SK-N-SH (cell line): ENCODE measurements around the gene RAB6B. TPM values are rescaled to one million over a fixed set of nuclear protein-coding genes. Genes with fewer than 3 reads are reported as not detected.

Source experiments
- CTCF ChIA-PET: fragments of 300-600, 350-600 bp; formaldehyde crosslinking; extraction: SDS; loops from one replicate; lab custom pipeline; 2021; lab: Yijun Ruan, JAX
- POLR2A ChIA-PET: fragments of 350-600 bp; sonication (Branson Sonifier 250); formaldehyde crosslinking; extraction: SDS; loops from one replicate; lab custom pipeline; 2020; ENCODE audit warnings: antibody characterized with exemption, inconsistent platforms; lab: Yijun Ruan, JAX
- DNase-seq: peaks from one replicate; pipeline ENCODE4 v3.0.0; 2012
- H2AFZ ChIP-seq: fragments of 200-600 bp; sonication (generic); 2 replicates; pipeline ENCODE4 v1.8.1; 2016; ENCODE audit warnings: antibody characterized with exemption, mild to moderate bottlenecking, low read depth
- H3F3A ChIP-seq: fragments of 200-600 bp; sonication (generic); replicated peaks from 2 replicates; pipeline ENCODE3; 2016; ENCODE audit warnings: antibody characterized with exemption, mild to moderate bottlenecking; ENCODE audit not compliant: insufficient read depth
- H3K27ac ChIP-seq, 2 experiments: fragments of 200-500 bp in 1 of 2; fragments of 200-600 bp in 1 of 2; sonication (Bioruptor generic) in 1 of 2; sonication (generic), shearing (Covaris generic) in 1 of 2; 2 replicates each; pipeline versions ENCODE4 v1.5.1 to v1.6.1; 2014 to 2016; ENCODE audit warnings: low read depth in 2 of 2, inconsistent platforms in 1 of 2, low read length in 1 of 2, mild to moderate bottlenecking in 1 of 2, mixed read lengths in 1 of 2
- H3K27me3 ChIP-seq: fragments of 200-600 bp; sonication (generic), shearing (Covaris generic); 2 replicates; pipeline ENCODE4 v1.6.1; 2016; ENCODE audit warnings: mixed run types; ENCODE audit not compliant: insufficient read depth
- H3K36me3 ChIP-seq, 2 experiments: fragments of 200-500 bp in 1 of 2; fragments of 200-600 bp in 1 of 2; sonication (Bioruptor generic) in 1 of 2; sonication (generic) in 1 of 2; replicated peaks in 1 of 2; 2 replicates each; pipeline versions ENCODE3 to v1.5.1; 2014 to 2016; ENCODE audit warnings: low read length in 1 of 2, mild to moderate bottlenecking in 1 of 2; ENCODE audit not compliant: insufficient read depth in 2 of 2, control insufficient read depth in 1 of 2
- H3K4me1 ChIP-seq, 2 experiments: fragments of 200-500 bp in 1 of 2; fragments of 200-600 bp in 1 of 2; sonication (Bioruptor generic) in 1 of 2; sonication (generic), shearing (Covaris generic) in 1 of 2; 2 replicates each; pipeline versions ENCODE4 v1.5.1 to v1.6.1; 2014 to 2016; ENCODE audit warnings: low read depth in 1 of 2, low read length in 1 of 2, mixed run types in 1 of 2; ENCODE audit not compliant: insufficient read depth in 2 of 2, control insufficient read depth in 1 of 2
- H3K4me2 ChIP-seq: fragments of 200-600 bp; sonication (generic), shearing (Covaris generic); 2 replicates; pipeline ENCODE4 v1.6.1; 2017; ENCODE audit warnings: mixed run types
- H3K4me3 ChIP-seq, 2 experiments: fragments of 200-500 bp in 1 of 2; fragments of 200-600 bp in 1 of 2; sonication (Bioruptor generic) in 1 of 2; sonication (generic), shearing (Covaris generic) in 1 of 2; 2 replicates each; pipeline versions ENCODE4 v1.5.1 to v1.8.1; 2014 to 2016; ENCODE audit warnings: low read depth in 2 of 2, inconsistent platforms in 1 of 2, low read length in 1 of 2, mild to moderate bottlenecking in 1 of 2, mixed read lengths in 1 of 2, moderate library complexity in 1 of 2
- H3K79me2 ChIP-seq: fragments of 200-600 bp; sonication (generic); 2 replicates; pipeline ENCODE4 v1.8.1; 2017; ENCODE audit warnings: mild to moderate bottlenecking; ENCODE audit not compliant: insufficient read depth
- H3K9ac ChIP-seq: fragments of 200-600 bp; sonication (generic); 2 replicates; pipeline ENCODE4 v1.6.1; 2017; ENCODE audit warnings: mixed run types
- H3K9me2 ChIP-seq: fragments of 200-600 bp; sonication (generic); 2 replicates; pipeline ENCODE4 v1.6.1; 2017; ENCODE audit warnings: mixed run types
- H3K9me3 ChIP-seq: fragments of 200-600 bp; sonication (generic); 2 replicates; pipeline ENCODE4 v1.6.1; 2017; ENCODE audit warnings: mixed run types, mild to moderate bottlenecking, moderate library complexity
- H4K20me1 ChIP-seq: fragments of 200-600 bp; sonication (generic); 2 replicates; pipeline ENCODE4 v1.6.1; 2017; ENCODE audit warnings: mild to moderate bottlenecking, mixed run types; ENCODE audit not compliant: insufficient read depth
- CHD2 ChIP-seq: fragments of 150-350 bp; IDR thresholded peaks from 2 replicates; pipeline ENCODE4 v1.6.1; 2018; ENCODE audit warnings: low read length; ENCODE audit not compliant: partially characterized antibody
- ELF1 ChIP-seq: IDR thresholded peaks from 2 replicates; pipeline ENCODE4 v1.4.0; 2012
- EP300 ChIP-seq, 2 experiments: IDR thresholded peaks; 2 replicates each; pipeline versions ENCODE4 v1.4.0 to v1.6.1; 2012; ENCODE audit warnings: borderline replicate concordance in 1 of 2, low read depth in 1 of 2, low read length in 1 of 2
- FOSL2 ChIP-seq: IDR thresholded peaks from 2 replicates; pipeline ENCODE4 v1.4.0; 2012; ENCODE audit warnings: low read depth, mild to moderate bottlenecking, moderate library complexity, borderline replicate concordance
- FOXJ3 ChIP-seq: sonication (generic); formaldehyde crosslinking; IDR thresholded peaks from 2 replicates; pipeline ENCODE4 v1.5.1; 2020; ENCODE audit warnings: mild to moderate bottlenecking, missing genetic modification reagents
- FOXM1 ChIP-seq: IDR thresholded peaks from 2 replicates; pipeline ENCODE4 v1.4.0; 2012; ENCODE audit warnings: low read depth, mild to moderate bottlenecking
- RCOR1 ChIP-seq: fragments of 150-350 bp; IDR thresholded peaks from 2 replicates; pipeline ENCODE4 v1.6.1; 2017; ENCODE audit warnings: antibody characterized with exemption, low read length
- RFX5 ChIP-seq: IDR thresholded peaks from 2 replicates; pipeline ENCODE4 v1.6.1; 2012; ENCODE audit warnings: mild to moderate bottlenecking, improper control_type of control experiment, low read length
- SIN3A ChIP-seq: IDR thresholded peaks from 2 replicates; pipeline ENCODE4 v1.6.1; 2012; ENCODE audit warnings: low read depth, mild to moderate bottlenecking, low read length, moderate library complexity, borderline replicate concordance
- TAF1 ChIP-seq: IDR thresholded peaks from 2 replicates; pipeline ENCODE4 v1.6.1; 2012; ENCODE audit warnings: low read depth, mild to moderate bottlenecking, low read length, moderate library complexity, borderline replicate concordance
- USF2 ChIP-seq: fragments of 150-350 bp; IDR thresholded peaks from 2 replicates; pipeline ENCODE4 v1.6.1; 2017; ENCODE audit warnings: antibody characterized with exemption, low read length, low read depth, borderline replicate concordance
- WGBS: methylation state at CpG from one replicate; pipeline ENCODE4 v1.1.6; 2017; ENCODE audit warnings: low lambda C conversion rate; 5-methylcytosine and 5-hydroxymethylcytosine counted together
- polyA plus RNA-seq, 3 experiments: library from polyadenylated mRNA; depleted of rRNA; stranded (reverse); fragments of >200 nt; gene quantifications; 2 replicates each; pipeline ENCODE4 v1.2.3, GENCODE V29; 2012
- TF ChIP-seq, protein P1 (sequence below): IDR thresholded peaks from 2 replicates; pipeline ENCODE4; 2012
- TF ChIP-seq, protein P2 (sequence below): IDR thresholded peaks from 2 replicates; pipeline ENCODE4 v1.4.0; 2012; ENCODE audit warnings: low read depth, borderline replicate concordance
- TF ChIP-seq, protein P3 (sequence below): fragments of 200-600 bp; sonication (generic); IDR thresholded peaks from 2 replicates; pipeline ENCODE4 v1.6.1; 2017; ENCODE audit warnings: antibody characterized with exemption, mild to moderate bottlenecking, moderate library complexity
- TF ChIP-seq, protein P4 (sequence below): IDR thresholded peaks from 2 replicates; pipeline ENCODE4 v1.4.0; 2012; ENCODE audit warnings: low read depth, borderline replicate concordance

RAB6B gene
- polyA plus RNA-seq, 1 of the 3 experiments (the other 2 are of a cell fraction), result 9.3 TPM

- ChIA-PET CTCF (interaction anchor here (1.9 kb wide), 1 partner anchor 380 kb away, joined by 6 read pairs; no protein-coding TSS in a partner anchor), POLR2A (no interaction called here)
- Histone ChIP-seq H3F3A (no peaks in the 10 kb centered on the region), H2AFZ (no peak overlapping the region), H3K4me1 (no peaks in the 10 kb centered on the region; a peak in 1 of 4 replicates), H3K4me2 (no peak overlapping the region), H3K9ac (no peak overlapping the region), H3K79me2 (no peaks in the 10 kb centered on the region), H4K20me1 (no peaks in the 10 kb centered on the region), H3K27me3 (no peaks in the 10 kb centered on the region), H3K27ac (no peak overlapping the region), H3K4me3 (no peak overlapping the region), H3K9me3 (no peaks in the 10 kb centered on the region), H3K9me2 (no peaks in the 10 kb centered on the region), H3K36me3 (no peaks in the 10 kb centered on the region)
- TF ChIP-seq, protein P1, sequence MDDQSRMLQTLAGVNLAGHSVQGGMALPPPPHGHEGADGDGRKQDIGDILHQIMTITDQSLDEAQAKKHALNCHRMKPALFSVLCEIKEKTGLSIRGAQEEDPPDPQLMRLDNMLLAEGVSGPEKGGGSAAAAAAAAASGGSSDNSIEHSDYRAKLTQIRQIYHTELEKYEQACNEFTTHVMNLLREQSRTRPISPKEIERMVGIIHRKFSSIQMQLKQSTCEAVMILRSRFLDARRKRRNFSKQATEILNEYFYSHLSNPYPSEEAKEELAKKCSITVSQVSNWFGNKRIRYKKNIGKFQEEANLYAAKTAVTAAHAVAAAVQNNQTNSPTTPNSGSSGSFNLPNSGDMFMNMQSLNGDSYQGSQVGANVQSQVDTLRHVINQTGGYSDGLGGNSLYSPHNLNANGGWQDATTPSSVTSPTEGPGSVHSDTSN, result no peak
- no peak for TF ChIP-seq FOXJ3
- TF ChIP-seq FOSL2, result no peak
- TF ChIP-seq ELF1, result no peak
- no peak for TF ChIP-seq TAF1
- TF ChIP-seq, protein P2, sequence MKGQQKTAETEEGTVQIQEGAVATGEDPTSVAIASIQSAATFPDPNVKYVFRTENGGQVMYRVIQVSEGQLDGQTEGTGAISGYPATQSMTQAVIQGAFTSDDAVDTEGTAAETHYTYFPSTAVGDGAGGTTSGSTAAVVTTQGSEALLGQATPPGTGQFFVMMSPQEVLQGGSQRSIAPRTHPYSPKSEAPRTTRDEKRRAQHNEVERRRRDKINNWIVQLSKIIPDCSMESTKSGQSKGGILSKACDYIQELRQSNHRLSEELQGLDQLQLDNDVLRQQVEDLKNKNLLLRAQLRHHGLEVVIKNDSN, result no peak
- no peak for TF ChIP-seq EP300 (IDR thresholded peaks at IDR 0.05; ENCODE audit: borderline replicate concordance in 1 of 2, low read depth in 1 of 2, low read length in 1 of 2)
- no peak for TF ChIP-seq RCOR1
- no peak for TF ChIP-seq USF2
- TF ChIP-seq, protein P3, sequence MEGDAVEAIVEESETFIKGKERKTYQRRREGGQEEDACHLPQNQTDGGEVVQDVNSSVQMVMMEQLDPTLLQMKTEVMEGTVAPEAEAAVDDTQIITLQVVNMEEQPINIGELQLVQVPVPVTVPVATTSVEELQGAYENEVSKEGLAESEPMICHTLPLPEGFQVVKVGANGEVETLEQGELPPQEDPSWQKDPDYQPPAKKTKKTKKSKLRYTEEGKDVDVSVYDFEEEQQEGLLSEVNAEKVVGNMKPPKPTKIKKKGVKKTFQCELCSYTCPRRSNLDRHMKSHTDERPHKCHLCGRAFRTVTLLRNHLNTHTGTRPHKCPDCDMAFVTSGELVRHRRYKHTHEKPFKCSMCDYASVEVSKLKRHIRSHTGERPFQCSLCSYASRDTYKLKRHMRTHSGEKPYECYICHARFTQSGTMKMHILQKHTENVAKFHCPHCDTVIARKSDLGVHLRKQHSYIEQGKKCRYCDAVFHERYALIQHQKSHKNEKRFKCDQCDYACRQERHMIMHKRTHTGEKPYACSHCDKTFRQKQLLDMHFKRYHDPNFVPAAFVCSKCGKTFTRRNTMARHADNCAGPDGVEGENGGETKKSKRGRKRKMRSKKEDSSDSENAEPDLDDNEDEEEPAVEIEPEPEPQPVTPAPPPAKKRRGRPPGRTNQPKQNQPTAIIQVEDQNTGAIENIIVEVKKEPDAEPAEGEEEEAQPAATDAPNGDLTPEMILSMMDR, result no peak
- TF ChIP-seq RFX5, result no peak
- TF ChIP-seq CHD2, result no peak
- no peak for TF ChIP-seq SIN3A
- TF ChIP-seq, protein P4, sequence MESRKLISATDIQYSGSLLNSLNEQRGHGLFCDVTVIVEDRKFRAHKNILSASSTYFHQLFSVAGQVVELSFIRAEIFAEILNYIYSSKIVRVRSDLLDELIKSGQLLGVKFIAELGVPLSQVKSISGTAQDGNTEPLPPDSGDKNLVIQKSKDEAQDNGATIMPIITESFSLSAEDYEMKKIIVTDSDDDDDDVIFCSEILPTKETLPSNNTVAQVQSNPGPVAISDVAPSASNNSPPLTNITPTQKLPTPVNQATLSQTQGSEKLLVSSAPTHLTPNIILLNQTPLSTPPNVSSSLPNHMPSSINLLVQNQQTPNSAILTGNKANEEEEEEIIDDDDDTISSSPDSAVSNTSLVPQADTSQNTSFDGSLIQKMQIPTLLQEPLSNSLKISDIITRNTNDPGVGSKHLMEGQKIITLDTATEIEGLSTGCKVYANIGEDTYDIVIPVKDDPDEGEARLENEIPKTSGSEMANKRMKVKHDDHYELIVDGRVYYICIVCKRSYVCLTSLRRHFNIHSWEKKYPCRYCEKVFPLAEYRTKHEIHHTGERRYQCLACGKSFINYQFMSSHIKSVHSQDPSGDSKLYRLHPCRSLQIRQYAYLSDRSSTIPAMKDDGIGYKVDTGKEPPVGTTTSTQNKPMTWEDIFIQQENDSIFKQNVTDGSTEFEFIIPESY, result no peak
- TF ChIP-seq FOXM1, result no peak
- WGBS, result no CpG with 5 or more reads among the region's 10 CpGs
- no peak for DNase-seq
Measured at GRCh38 chr3:133832802-133833144, 62.9 kb downstream of the RAB6B start.
